Measurements from ENCODE around the gene CPED1.
"Not testable (repeated sequence)": the region's sequence is repeated elsewhere in the genome, so short reads cannot be mapped to it uniquely, and the experiment has no call there.

Gene CPED1

DNA sequence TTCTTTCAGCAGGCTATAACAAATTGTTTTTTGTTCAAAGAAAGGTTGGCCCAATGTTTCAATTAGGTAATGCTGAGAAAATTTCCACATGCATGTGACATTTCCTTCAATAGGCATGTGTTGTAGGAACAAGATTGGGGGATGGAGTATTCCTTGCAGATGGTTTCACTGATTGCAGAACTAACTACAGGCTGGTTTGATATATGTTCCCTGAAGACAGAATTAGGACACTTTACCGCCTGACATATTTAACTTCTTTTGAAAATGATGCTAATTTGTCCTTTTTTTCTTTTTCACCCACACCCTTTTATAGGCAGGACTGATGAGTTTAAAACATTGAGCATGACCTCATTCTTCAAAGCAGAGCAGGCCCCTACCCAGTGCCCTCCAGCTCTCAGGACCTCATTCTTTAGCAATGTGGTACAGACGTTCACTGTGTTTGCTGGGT, 163.3 kb downstream of the CPED1 start:
- no peak for DNase-seq (ENCODE audit: low read depth)

DNA sequence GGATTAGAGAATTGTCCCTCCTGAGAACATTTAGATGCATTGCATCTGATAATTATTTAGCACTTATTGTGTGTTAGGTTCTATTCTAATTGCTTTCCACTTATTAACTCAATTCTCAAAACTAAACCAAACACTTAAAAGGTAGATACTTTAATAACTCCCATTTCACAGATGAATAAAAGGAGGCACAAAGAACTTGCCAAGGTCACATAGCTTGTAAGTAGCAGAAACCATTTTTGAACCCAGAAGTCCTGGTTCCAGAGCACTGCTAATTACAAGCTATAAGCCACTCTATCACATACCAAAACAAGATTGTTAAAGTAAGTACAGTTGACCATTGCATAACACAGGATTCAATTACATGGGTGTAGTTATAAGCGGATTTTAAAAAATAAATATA, 164.9 kb downstream of the CPED1 start:
- no peak for DNase-seq (ENCODE audit: low read depth)

DNA sequence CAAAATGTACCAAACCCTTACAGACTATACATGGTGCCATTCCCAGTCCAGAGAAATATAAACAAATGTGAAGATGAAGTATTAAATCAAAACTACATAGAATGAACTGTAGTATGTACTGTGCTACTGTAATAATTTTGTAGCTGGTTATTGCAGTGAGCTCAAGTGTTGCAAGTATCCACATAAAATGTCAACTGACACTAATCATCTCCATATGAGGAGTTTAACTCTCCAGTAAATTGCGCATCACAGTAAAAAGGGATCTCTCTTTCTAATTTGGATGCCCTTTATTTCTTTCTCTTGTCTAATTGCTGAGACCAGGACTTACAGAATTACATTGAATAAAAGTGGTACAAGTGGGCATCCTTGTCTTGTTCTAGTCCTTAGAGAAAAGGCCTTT, 165.5 kb downstream of the CPED1 start:
- DNase-seq (ENCODE audit: low read depth), result no peak

DNA sequence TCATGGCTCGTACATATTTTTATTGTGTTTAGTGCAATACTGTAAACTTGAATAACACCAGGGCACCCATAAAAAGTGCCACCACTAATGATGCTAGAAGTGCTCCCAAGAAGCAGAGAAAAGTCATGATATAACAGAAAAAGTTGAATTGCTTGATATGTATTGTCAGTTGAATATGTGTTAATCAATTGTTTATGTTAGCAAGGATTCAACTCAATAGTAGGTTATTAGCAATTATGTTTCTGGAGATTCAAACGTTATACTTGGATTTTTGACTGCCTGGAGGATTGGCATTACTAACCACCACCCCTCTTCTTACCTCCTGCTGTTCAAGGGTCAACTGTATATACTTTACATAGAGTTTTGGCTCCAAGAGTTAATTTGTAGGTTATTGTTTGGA, 168.3 kb downstream of the CPED1 start:
- no peak for DNase-seq (ENCODE audit: low read depth)

- no peak for DNase-seq (ENCODE audit: low read depth)
Observed at GRCh38 chr7:121157341-121157751, 168.8 kb downstream of the CPED1 start.

DNA sequence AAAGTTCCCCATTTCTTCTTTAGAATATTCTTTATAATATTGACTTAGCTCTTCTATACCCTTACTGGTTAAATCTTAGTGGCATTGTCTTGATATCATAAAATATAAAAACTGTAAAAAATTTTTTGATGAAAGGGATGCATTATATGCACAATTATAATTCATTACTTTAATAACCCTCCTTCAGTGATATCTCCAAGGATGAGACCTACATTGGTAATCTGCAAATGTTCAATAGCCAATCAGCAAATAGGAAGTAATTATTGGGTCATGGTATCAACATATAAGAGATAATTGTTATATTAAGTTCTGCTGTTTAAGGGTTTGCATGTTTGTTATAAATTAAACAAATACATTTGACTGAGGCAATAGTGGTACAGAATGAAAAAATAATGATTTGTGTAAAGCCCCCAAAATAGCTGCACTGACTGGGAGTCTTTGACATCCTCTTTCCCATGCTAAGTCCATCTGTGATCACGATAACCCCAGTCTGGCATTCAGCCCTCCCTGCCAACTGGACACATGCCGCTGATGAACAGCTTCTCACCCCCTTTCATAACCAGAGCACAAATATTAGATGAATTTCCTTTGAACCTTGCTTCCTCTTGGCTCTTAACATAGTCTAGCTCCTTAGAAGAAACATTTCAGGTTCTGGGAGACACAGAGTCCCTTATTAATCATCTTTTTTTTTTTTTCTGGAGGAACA, 169.5 kb downstream of the CPED1 start:
- no peak for DNase-seq (ENCODE audit: low read depth)

DNA sequence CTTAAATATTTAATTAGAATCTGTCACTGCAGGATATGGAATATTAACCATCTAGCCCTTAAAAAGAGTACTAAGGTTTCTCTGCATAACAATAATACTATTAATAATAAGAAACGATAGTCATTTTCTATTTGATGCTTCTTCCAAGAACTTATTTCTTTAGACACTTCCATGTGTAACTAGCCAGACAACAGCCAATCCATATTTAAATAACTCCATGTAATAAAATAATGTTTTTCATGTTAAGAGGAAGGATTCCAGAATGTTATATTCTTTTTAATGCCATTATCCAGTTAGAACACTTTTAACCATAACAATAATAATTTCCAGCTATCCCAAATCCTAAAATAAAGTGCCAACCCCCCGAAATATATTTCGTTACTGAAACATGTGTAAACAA, 170.2 kb downstream of the CPED1 start:
- no peak for DNase-seq (ENCODE audit: low read depth)

DNA sequence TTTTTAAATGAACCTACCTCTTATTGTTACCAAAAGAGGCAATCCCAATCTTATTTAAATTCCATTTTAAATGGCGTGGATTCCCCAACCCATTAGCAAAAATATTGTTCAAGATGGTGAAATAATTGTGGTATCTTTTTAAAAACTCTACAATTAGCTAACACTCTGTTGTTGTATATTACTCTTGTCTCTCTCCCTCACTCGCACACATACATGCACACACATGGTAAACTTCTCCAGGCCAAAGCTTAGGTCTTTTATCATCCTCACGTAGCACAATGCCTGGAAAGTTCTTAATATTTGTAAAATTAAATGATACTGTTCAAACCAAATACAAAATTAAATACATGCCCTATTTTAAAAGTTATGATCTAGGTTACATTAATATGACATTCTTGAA, 171.0 kb downstream of the CPED1 start:
- DNase-seq (ENCODE audit: low read depth), result no peak

DNA sequence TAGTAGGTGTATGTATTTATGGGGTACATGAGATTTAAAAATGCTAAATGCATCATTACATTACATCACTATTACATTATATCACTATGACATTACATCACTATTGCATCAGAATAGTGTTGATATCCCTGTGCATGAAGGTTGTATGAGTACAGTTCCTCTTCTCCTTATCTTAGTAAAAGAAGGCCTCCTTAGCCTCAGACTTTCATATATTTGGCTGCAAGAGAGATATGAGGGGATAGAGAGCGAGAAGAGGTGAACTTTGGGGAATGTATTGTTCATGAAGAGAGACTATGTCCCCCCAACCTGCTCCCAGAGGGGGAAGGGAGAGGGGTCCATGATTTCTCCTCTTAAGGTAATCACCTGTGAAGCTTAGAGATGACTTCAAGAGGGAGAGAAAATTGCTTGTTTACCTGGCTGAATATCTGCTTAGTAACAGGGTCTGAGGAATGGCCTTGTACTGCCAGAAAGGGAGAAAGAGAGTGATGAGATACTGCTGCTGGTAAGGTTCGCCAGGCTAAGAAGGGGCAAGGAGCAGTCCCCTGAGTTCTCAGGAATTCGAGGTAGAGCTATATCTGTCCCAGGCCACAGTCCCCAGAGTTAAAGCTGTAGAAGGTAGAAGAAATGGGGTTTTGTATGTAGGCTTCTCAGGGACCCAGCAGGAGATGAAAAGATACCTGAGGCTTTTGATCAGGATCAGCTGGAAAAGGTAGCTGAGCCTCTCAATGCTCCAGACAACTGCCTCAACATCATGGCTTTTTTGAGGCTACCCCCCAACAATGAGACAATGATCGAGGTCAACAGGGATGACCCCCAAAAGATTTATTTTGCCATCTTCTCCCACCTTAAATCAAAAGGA, 171.9 kb downstream of the CPED1 start:
- DNase-seq (ENCODE audit: low read depth), result no peak

DNA sequence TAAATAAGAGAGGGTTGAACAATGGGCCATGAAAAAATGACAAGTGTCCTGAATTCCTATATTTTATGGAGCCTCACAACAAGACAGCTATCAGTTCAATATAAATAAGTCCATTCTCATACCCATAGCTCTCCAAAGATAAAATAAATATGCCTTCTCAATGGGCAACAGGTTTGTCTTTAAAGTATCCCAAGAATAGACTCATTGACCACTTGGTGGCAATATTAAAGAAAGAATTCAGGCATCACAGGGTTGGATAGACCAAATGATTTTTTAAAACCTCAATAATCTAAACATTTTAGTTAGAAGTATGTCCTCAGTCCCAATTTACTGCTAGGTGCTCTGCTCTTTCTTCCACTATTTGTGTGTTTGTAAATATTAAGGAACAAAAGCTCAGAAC, 175.2 kb downstream of the CPED1 start:
- no peak for DNase-seq (ENCODE audit: low read depth)

GRCh38 chr7:121164247-121164646, 175.7 kb downstream of the CPED1 start:
- DNase-seq (ENCODE audit: low read depth), result no peak

DNA sequence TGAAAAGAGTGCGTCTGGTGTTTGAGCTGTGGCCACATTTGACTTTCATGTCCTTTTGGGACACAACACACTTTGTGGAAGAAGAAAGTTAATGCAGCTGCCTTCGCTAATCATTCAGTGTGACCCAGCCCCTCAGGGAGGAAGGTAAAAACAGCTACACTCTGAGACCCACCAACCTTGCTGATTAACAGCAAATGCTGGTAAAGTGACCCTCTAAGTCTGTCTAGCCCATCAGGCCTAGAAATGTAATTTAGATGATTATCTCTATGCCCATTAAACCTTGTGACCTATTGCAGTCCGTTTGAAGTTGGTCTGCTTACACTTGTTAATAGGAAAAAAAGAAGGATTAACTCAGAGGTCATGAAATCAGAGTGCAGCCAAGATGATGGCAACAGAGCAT, 178.4 kb downstream of the CPED1 start:
- no peak for DNase-seq (ENCODE audit: low read depth)

- DNase-seq (ENCODE audit: low read depth), result no peak
Observed at GRCh38 chr7:121167971-121168370, 179.5 kb downstream of the CPED1 start.

GRCh38 chr7:121169469-121169868, 181.0 kb downstream of the CPED1 start:
- no peak for DNase-seq (ENCODE audit: low read depth)

DNA sequence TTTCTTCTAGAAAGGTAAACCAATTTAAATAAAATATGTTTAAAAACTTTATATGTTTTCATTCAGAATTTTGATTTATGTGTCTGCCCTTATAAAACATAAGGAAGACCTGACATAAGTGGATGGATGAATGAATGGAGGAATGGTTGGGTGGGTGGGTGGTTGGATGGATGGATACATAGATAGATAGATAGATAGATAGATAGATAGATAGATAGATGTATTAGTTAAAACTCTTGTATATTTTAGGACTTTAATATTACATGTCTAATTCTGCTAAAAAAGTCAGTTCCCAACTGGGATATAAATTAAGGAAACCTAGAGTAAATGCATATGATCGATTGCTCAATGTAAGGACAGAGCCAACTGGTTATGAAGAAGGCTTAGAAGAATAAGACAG, 184.0 kb downstream of the CPED1 start:
- DNase-seq (ENCODE audit: low read depth), result no peak

- DNase-seq (ENCODE audit: low read depth), result no peak
Observed at GRCh38 chr7:121175826-121176225, 187.3 kb downstream of the CPED1 start.

- DNase-seq (ENCODE audit: low read depth), result no peak
Observed at GRCh38 chr7:121178452-121178851, 189.9 kb downstream of the CPED1 start.

- DNase-seq (ENCODE audit: low read depth), result no peak
Observed at GRCh38 chr7:121178869-121179497, 190.5 kb downstream of the CPED1 start.

GRCh38 chr7:121180436-121181063, 192.0 kb downstream of the CPED1 start:
- no peak for DNase-seq (ENCODE audit: low read depth)

- DNase-seq (ENCODE audit: low read depth), result no peak
Observed at GRCh38 chr7:121181357-121181756, 192.8 kb downstream of the CPED1 start.

DNA sequence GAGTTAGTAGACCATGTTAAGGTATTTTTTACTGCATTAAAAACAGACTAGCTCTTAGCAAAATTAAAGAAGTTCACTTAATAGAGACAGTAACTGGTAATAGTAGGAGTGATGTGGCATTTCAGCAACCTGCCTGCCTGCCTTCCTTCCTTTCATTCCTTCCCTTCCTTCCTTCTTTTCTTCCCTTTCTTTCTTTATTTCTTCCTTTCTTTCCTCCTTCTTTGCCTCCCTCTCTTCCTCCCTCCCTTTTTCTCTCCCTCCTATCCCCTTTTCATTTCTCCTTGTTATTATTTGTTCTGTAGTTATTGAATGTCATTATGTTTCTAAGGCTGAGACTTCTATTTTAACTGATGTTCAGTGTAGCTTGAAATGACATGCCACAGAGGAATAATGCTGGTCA, 193.8 kb downstream of the CPED1 start:
- no peak for DNase-seq (ENCODE audit: low read depth)

DNA sequence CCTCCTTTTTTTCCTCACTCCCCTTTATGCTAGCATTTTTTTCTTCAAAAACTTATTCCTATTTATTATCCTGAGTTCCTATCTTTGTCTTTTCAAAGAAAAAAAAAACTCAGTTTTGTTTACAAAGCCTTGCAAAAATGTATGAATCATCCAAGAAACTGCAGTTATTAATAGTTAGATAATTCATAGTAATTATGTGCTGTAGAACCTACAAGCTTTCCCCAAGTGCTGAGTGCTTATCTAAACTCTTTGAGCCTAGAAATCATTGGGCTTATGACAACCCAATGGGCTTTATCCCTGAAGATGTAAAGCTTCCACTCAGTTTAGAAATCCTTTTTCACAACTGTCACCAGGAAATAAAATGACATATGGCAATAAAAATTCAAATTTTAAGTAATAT, 194.4 kb downstream of the CPED1 start:
- DNase-seq (ENCODE audit: low read depth), result no peak

DNA sequence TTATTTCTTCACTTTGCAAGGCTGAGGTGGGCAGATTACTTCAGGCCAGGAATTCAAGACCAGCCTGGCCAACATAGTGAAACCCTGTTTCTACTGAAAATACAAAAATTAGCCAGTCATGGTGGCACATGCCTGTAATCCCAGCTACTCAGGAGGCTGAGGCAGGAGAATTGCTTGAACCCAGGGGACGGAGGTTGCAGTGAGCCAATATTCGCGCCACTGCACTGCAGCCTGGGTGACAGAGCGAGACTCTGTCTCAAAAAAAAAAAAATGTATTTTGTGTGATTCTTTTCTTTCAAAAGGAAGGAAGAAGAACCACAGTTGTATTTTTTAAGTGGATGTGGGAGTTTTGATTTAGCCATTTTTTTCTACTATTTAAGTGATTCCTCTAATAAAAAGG, 195.4 kb downstream of the CPED1 start:
- DNase-seq (ENCODE audit: low read depth), result not testable (repeated sequence)

All from stromal cell of bone marrow (primary cell).